ENCODE results near the gene ZNF891.

The ZNF891 gene

GRCh38 chr12:133120385-133121191 is 9.5 kb downstream of the ZNF891 start:
- DNase-seq (ENCODE audit: low read depth, low spot score) = no peak
- Histone ChIP-seq H3K4me3 (ENCODE audit: low read length) (no peak overlapping the region), H3K27ac (ENCODE audit: low read length) (no peak overlapping the region), H3K4me1 (ENCODE audit: control insufficient read depth, insufficient read depth, low read length) (no peaks in the 10 kb centered on the region), H3K9me3 (ENCODE audit: control insufficient read depth, insufficient read depth, low read length) (peaks cover 25% of the 10 kb centered on the region), H3K36me3 (ENCODE audit: control insufficient read depth, insufficient read depth, low read length) (peaks cover 18% of the 10 kb centered on the region; the same call in 1 of the 2 replicates), H3K27me3 (ENCODE audit: control insufficient read depth, insufficient read depth, low read length) (no peaks in the 10 kb centered on the region)
- no CpG with 5 or more reads among the region's 3 CpGs for WGBS (ENCODE audit: insufficient coverage, insufficient read length)

GRCh38 chr12:133108150-133108549 is 21.9 kb downstream of the ZNF891 start:
- WGBS (ENCODE audit: insufficient coverage, insufficient read length) = no CpG with 5 or more reads among the region's 2 CpGs
- DNase-seq (ENCODE audit: low read depth, low spot score) = no peak
- H3K36me3 ChIP-seq (ENCODE audit: control insufficient read depth, insufficient read depth, low read length) = peaks cover 11% of the 10 kb centered on the region; the same call in 1 of the 2 replicates
- H3K9me3 ChIP-seq (ENCODE audit: control insufficient read depth, insufficient read depth, low read length) = peaks cover 13% of the 10 kb centered on the region
- no peak overlapping the region for H3K27ac ChIP-seq (ENCODE audit: low read length)
- no peak overlapping the region for H3K4me3 ChIP-seq (ENCODE audit: low read length)
- H3K4me1 ChIP-seq (ENCODE audit: control insufficient read depth, insufficient read depth, low read length) = no peaks in the 10 kb centered on the region
- no peaks in the 10 kb centered on the region; the same call in 1 of the 2 replicates for H3K27me3 ChIP-seq (ENCODE audit: control insufficient read depth, insufficient read depth, low read length)

- DNase-seq (ENCODE audit: low read depth, low spot score) = no peak
- no peak overlapping the region for H3K4me3 ChIP-seq (ENCODE audit: low read length)
- peaks cover 11% of the 10 kb centered on the region; the same call in 1 of the 2 replicates for H3K36me3 ChIP-seq (ENCODE audit: control insufficient read depth, insufficient read depth, low read length)
- no CpG with 5 or more reads among the region's 1 CpG for WGBS (ENCODE audit: insufficient coverage, insufficient read length)
- no peaks in the 10 kb centered on the region for H3K4me1 ChIP-seq (ENCODE audit: control insufficient read depth, insufficient read depth, low read length)
- H3K27ac ChIP-seq (ENCODE audit: low read length) = no peak overlapping the region
- H3K27me3 ChIP-seq (ENCODE audit: control insufficient read depth, insufficient read depth, low read length) = no peaks in the 10 kb centered on the region; the same call in 1 of the 2 replicates
- peaks cover 13% of the 10 kb centered on the region for H3K9me3 ChIP-seq (ENCODE audit: control insufficient read depth, insufficient read depth, low read length)
Observed at GRCh38 chr12:133107121-133107520, 23.0 kb downstream of the ZNF891 start.

GRCh38 chr12:133106253-133106652 is 23.8 kb downstream of the ZNF891 start:
- H3K36me3 ChIP-seq (ENCODE audit: control insufficient read depth, insufficient read depth, low read length) = peaks cover 11% of the 10 kb centered on the region; the same call in 1 of the 2 replicates
- H3K9me3 ChIP-seq (ENCODE audit: control insufficient read depth, insufficient read depth, low read length) = peaks cover 13% of the 10 kb centered on the region
- WGBS (ENCODE audit: insufficient coverage, insufficient read length) = no CpG with 5 or more reads among the region's 5 CpGs
- no peaks in the 10 kb centered on the region for H3K4me1 ChIP-seq (ENCODE audit: control insufficient read depth, insufficient read depth, low read length)
- no peak overlapping the region for H3K4me3 ChIP-seq (ENCODE audit: low read length)
- H3K27ac ChIP-seq (ENCODE audit: low read length) = no peak overlapping the region
- DNase-seq (ENCODE audit: low read depth, low spot score) = no peak
- H3K27me3 ChIP-seq (ENCODE audit: control insufficient read depth, insufficient read depth, low read length) = no peaks in the 10 kb centered on the region; the same call in 1 of the 2 replicates

- Histone ChIP-seq H3K27ac (ENCODE audit: low read length) (no peak overlapping the region), H3K27me3 (ENCODE audit: control insufficient read depth, insufficient read depth, low read length) (no peaks in the 10 kb centered on the region; the same call in 1 of the 2 replicates), H3K4me3 (ENCODE audit: low read length) (no peak overlapping the region), H3K36me3 (ENCODE audit: control insufficient read depth, insufficient read depth, low read length) (peaks cover 11% of the 10 kb centered on the region; the same call in 1 of the 2 replicates), H3K9me3 (ENCODE audit: control insufficient read depth, insufficient read depth, low read length) (peaks cover 13% of the 10 kb centered on the region), H3K4me1 (ENCODE audit: control insufficient read depth, insufficient read depth, low read length) (no peaks in the 10 kb centered on the region)
- no CpG with 5 or more reads among the region's 3 CpGs for WGBS (ENCODE audit: insufficient coverage, insufficient read length)
- no peak for DNase-seq (ENCODE audit: low read depth, low spot score)
Observed at GRCh38 chr12:133105620-133106019, 24.5 kb downstream of the ZNF891 start.

- WGBS (ENCODE audit: insufficient coverage, insufficient read length) = no CpG with 5 or more reads among the region's 6 CpGs
Observed at GRCh38 chr12:133083345-133083744, 46.7 kb downstream of the ZNF891 start.

GRCh38 chr12:133081159-133081780 is 48.8 kb downstream of the ZNF891 start:
- H3K4me3 ChIP-seq (ENCODE audit: low read length) = peak overlapping the region; percentile 82
- no CpG with 5 or more reads among the region's 17 CpGs for WGBS (ENCODE audit: insufficient coverage, insufficient read length)
- no peaks in the 10 kb centered on the region for H3K4me1 ChIP-seq (ENCODE audit: control insufficient read depth, insufficient read depth, low read length)
- no peak overlapping the region for H3K27ac ChIP-seq (ENCODE audit: low read length)
- H3K9me3 ChIP-seq (ENCODE audit: control insufficient read depth, insufficient read depth, low read length) = 0 out of 2 replicates have a peak, but pooled peaks cover 1% of the 10 kb centered on the region
- H3K27me3 ChIP-seq (ENCODE audit: control insufficient read depth, insufficient read depth, low read length) = no peaks in the 10 kb centered on the region
- no peak for DNase-seq (ENCODE audit: low read depth, low spot score)
- H3K36me3 ChIP-seq (ENCODE audit: control insufficient read depth, insufficient read depth, low read length) = no peaks in the 10 kb centered on the region; the same call in 1 of the 2 replicates

More at GRCh38 chr12:133083345-133083744, 46.7 kb downstream of the ZNF891 start:
- H3K27me3 ChIP-seq (ENCODE audit: control insufficient read depth, insufficient read depth, low read length) = no peaks in the 10 kb centered on the region
- H3K9me3 ChIP-seq (ENCODE audit: control insufficient read depth, insufficient read depth, low read length) = no peaks in the 10 kb centered on the region
- no peaks in the 10 kb centered on the region; the same call in 1 of the 2 replicates for H3K36me3 ChIP-seq (ENCODE audit: control insufficient read depth, insufficient read depth, low read length)
- no peak for DNase-seq (ENCODE audit: low read depth, low spot score)
- H3K4me3 ChIP-seq (ENCODE audit: low read length) = no peak overlapping the region
- H3K27ac ChIP-seq (ENCODE audit: low read length) = no peak overlapping the region
- no peaks in the 10 kb centered on the region for H3K4me1 ChIP-seq (ENCODE audit: control insufficient read depth, insufficient read depth, low read length)

- no peaks in the 10 kb centered on the region for H3K4me1 ChIP-seq (ENCODE audit: control insufficient read depth, insufficient read depth, low read length)
- no peaks in the 10 kb centered on the region; the same call in 1 of the 2 replicates for H3K36me3 ChIP-seq (ENCODE audit: control insufficient read depth, insufficient read depth, low read length)
- H3K9me3 ChIP-seq (ENCODE audit: control insufficient read depth, insufficient read depth, low read length) = peaks cover 1% of the 10 kb centered on the region; the same call in 1 of the 2 replicates
- peak; percentile 94 for DNase-seq (ENCODE audit: low read depth, low spot score)
- no peak within 1 kb of the TSS for H3K27ac ChIP-seq (ENCODE audit: low read length)
- peak within 1 kb of the TSS; percentile 82 for H3K4me3 ChIP-seq (ENCODE audit: low read length)
- H3K27me3 ChIP-seq (ENCODE audit: control insufficient read depth, insufficient read depth, low read length) = no peaks in the 10 kb centered on the region
- no CpG with 5 or more reads among the region's 69 CpGs for WGBS (ENCODE audit: insufficient coverage, insufficient read length)
Observed at GRCh38 chr12:133080368-133081158, 49.5 kb downstream of the ZNF891 start, which contains the start of gene ZNF140. Gene ZNF140, plus strand, starts transcription at chr12:133080923. Its CDS starts 398 bp downstream, at chr12:133081321.

GRCh38 chr12:133080026-133080367 is 50.1 kb downstream of the ZNF891 start:
- no CpG with 5 or more reads among the region's 22 CpGs for WGBS (ENCODE audit: insufficient coverage, insufficient read length)
- Histone ChIP-seq H3K27me3 (ENCODE audit: control insufficient read depth, insufficient read depth, low read length) (no peaks in the 10 kb centered on the region), H3K9me3 (ENCODE audit: control insufficient read depth, insufficient read depth, low read length) (peaks cover 1% of the 10 kb centered on the region; the same call in 1 of the 2 replicates), H3K4me1 (ENCODE audit: control insufficient read depth, insufficient read depth, low read length) (no peaks in the 10 kb centered on the region), H3K4me3 (ENCODE audit: low read length) (peak overlapping the region; percentile 62; the same call in 1 of the 2 replicates), H3K27ac (ENCODE audit: low read length) (no peak overlapping the region), H3K36me3 (ENCODE audit: control insufficient read depth, insufficient read depth, low read length) (no peaks in the 10 kb centered on the region; the same call in 1 of the 2 replicates)
- DNase-seq (ENCODE audit: low read depth, low spot score) = peak; percentile 98

GRCh38 chr12:133073836-133074235 is 56.2 kb downstream of the ZNF891 start:
- Histone ChIP-seq H3K9me3 (ENCODE audit: control insufficient read depth, insufficient read depth, low read length) (peaks cover 3% of the 10 kb centered on the region; the same call in 1 of the 2 replicates), H3K4me1 (ENCODE audit: control insufficient read depth, insufficient read depth, low read length) (no peaks in the 10 kb centered on the region), H3K36me3 (ENCODE audit: control insufficient read depth, insufficient read depth, low read length) (no peaks in the 10 kb centered on the region), H3K4me3 (ENCODE audit: low read length) (no peak overlapping the region), H3K27me3 (ENCODE audit: control insufficient read depth, insufficient read depth, low read length) (no peaks in the 10 kb centered on the region), H3K27ac (ENCODE audit: low read length) (no peak overlapping the region)
- DNase-seq (ENCODE audit: low read depth, low spot score) = no peak
- no CpG with 5 or more reads among the region's 2 CpGs for WGBS (ENCODE audit: insufficient coverage, insufficient read length)
